Chondrocyte (in vitro differentiated cells): ENCODE results near the gene TNFRSF14. TPM values are rescaled to one million over a fixed set of nuclear protein-coding genes. Genes with fewer than 3 reads are reported as not detected.

ENCODE experiments used
- DNase-seq: peaks from one replicate; pipeline ENCODE4 v3.0.0; 2021; ENCODE audit warnings: mixed read lengths, low spot score
- H3K27ac Mint-ChIP-seq: one replicate; pipeline ENCODE4 v1.8.0; 2021; ENCODE audit warnings: mild to moderate bottlenecking, moderate library complexity, mixed read lengths; ENCODE audit not compliant: unreplicated experiment
- H3K27me3 Mint-ChIP-seq: 2 replicates; pipeline ENCODE4 v1.8.0; 2021; ENCODE audit warnings: low read depth, mixed read lengths
- H3K36me3 Mint-ChIP-seq: 2 replicates; pipeline ENCODE4 v1.8.0; 2021; ENCODE audit warnings: low read depth, mixed read lengths
- H3K4me1 Mint-ChIP-seq: 2 replicates; pipeline ENCODE4 v1.8.0; 2021; ENCODE audit warnings: low read depth, mild to moderate bottlenecking, mixed read lengths
- H3K4me3 Mint-ChIP-seq: one replicate; pipeline ENCODE4 v1.8.0; 2021; ENCODE audit warnings: mild to moderate bottlenecking, moderate library complexity, mixed read lengths; ENCODE audit not compliant: unreplicated experiment
- H3K9me3 Mint-ChIP-seq: 2 replicates; pipeline ENCODE4 v1.8.0; 2021; ENCODE audit warnings: low read depth, mixed read lengths
- total RNA-seq: library from RNA; stranded (reverse); gene quantifications from 3 replicates; pipeline ENCODE4 v1.2.1, GENCODE V29; 2021
- TF ChIP-seq, protein P1 (sequence below): fragments of 200-600 bp; sonication (generic); IDR thresholded peaks from 2 replicates; pipeline ENCODE4 v1.5.0; 2021; ENCODE audit warnings: antibody characterized with exemption, mild to moderate bottlenecking, moderate library complexity

TNFRSF14 gene
- total RNA-seq, 1 donor from 2014 or later: 0.95 TPM

DNA sequence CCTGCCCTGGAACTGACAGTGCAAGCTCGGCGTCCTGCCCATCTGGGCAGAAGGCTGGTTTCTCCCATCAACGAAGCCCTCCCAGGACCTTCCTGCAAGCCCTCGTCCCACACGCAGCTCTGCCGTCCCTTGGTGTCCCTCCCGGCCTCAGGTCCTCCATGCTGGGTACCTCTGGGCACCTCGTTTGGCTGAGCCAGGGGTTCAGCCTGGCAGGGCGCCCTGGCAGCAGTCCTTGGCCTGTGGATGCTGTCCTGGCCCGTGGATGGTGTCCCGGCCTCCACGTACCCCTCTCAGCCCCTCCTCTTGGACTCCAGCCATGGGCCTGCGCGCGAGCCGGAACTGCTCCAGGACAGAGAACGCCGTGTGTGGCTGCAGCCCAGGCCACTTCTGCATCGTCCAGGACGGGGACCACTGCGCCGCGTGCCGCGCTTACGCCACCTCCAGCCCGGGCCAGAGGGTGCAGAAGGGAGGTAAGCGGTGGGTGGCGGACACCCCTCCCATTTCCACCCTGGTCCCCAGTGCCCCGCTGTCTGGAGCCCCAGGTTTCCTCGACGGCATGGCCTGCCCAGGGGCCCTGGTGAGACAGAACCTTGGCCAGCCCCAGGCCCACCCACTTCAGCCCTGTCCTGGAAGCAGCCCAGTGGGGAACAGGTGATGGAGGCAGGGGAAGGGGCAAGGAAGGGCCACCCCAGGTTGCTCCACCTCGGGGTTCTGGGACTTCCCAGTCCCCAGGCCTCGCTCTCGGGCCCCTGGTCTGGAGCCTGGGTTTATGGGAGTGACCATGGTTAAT, 3.5 kb downstream of the TNFRSF14 start:
- no peak for DNase-seq
- Mint-ChIP-seq H3K27ac (no peak overlapping the region), H3K4me1 (peaks cover 12% of the 10 kb centered on the region), H3K4me3 (no peak overlapping the region), H3K27me3 (no peaks in the 10 kb centered on the region), H3K36me3 (no peaks in the 10 kb centered on the region), H3K9me3 (no peaks in the 10 kb centered on the region)
- TF ChIP-seq, protein P1, sequence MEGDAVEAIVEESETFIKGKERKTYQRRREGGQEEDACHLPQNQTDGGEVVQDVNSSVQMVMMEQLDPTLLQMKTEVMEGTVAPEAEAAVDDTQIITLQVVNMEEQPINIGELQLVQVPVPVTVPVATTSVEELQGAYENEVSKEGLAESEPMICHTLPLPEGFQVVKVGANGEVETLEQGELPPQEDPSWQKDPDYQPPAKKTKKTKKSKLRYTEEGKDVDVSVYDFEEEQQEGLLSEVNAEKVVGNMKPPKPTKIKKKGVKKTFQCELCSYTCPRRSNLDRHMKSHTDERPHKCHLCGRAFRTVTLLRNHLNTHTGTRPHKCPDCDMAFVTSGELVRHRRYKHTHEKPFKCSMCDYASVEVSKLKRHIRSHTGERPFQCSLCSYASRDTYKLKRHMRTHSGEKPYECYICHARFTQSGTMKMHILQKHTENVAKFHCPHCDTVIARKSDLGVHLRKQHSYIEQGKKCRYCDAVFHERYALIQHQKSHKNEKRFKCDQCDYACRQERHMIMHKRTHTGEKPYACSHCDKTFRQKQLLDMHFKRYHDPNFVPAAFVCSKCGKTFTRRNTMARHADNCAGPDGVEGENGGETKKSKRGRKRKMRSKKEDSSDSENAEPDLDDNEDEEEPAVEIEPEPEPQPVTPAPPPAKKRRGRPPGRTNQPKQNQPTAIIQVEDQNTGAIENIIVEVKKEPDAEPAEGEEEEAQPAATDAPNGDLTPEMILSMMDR: no peak

DNA sequence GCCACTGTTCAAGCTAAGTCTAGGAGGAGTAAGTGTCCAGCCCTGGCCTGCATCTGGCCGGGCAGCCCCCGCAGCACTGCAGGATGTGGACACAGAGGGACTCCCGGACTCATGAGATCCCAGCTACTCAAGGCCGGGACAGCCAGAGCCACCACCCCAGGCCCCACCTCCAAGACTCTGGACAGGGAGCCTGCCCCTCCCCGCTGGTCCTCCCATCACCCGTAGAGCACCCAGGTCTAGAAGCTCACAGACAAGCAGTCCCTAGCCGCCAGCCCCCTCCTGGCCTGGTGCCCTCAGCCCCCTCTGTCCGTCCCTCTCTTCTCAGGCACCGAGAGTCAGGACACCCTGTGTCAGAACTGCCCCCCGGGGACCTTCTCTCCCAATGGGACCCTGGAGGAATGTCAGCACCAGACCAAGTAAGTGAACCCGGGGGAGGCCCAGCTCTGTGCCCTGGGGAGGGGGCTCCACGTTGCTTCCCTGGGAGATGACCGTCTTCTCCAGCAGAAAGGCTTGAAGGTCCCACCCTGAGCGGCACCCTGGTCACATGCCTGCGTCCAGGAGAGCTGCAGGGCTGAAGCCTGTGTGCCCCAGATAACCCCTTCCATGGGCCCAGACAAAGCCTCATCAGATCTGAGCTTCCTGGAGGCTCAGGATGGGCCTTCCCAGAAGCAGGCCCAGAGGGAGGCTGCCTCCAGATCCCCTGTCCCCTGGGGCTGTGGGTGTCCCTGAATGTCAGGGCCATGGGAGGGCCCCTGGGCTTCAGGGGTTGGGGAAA, 4.3 kb downstream of the TNFRSF14 start:
- no peak overlapping the region for H3K27ac Mint-ChIP-seq
- H3K9me3 Mint-ChIP-seq: no peaks in the 10 kb centered on the region
- TF ChIP-seq, protein P1: no peak
- H3K36me3 Mint-ChIP-seq: no peaks in the 10 kb centered on the region
- DNase-seq: no peak
- H3K4me1 Mint-ChIP-seq: peaks cover 12% of the 10 kb centered on the region
- H3K27me3 Mint-ChIP-seq: no peaks in the 10 kb centered on the region
- no peak overlapping the region for H3K4me3 Mint-ChIP-seq

DNA sequence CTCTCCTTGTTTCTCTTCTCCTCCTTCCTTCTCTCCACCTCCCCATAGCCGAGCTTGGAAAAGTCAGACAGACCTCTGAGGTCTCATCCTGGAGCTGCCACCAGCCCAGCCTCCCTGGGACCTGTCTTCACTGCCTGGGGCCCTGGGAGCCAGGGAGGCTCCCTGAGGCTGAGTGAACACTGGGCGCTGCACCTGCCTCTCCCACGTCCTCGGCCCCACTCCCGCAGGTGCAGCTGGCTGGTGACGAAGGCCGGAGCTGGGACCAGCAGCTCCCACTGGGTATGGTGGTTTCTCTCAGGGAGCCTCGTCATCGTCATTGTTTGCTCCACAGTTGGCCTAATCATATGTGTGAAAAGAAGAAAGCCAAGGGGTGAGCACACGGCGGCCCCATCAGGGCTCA, 5.3 kb downstream of the TNFRSF14 start:
- Mint-ChIP-seq H3K9me3 (no peaks in the 10 kb centered on the region), H3K27me3 (no peaks in the 10 kb centered on the region), H3K4me3 (no peak overlapping the region), H3K27ac (no peak overlapping the region), H3K36me3 (no peaks in the 10 kb centered on the region), H3K4me1 (peaks cover 6% of the 10 kb centered on the region)
- no peak for DNase-seq
- TF ChIP-seq, protein P1: no peak

DNA sequence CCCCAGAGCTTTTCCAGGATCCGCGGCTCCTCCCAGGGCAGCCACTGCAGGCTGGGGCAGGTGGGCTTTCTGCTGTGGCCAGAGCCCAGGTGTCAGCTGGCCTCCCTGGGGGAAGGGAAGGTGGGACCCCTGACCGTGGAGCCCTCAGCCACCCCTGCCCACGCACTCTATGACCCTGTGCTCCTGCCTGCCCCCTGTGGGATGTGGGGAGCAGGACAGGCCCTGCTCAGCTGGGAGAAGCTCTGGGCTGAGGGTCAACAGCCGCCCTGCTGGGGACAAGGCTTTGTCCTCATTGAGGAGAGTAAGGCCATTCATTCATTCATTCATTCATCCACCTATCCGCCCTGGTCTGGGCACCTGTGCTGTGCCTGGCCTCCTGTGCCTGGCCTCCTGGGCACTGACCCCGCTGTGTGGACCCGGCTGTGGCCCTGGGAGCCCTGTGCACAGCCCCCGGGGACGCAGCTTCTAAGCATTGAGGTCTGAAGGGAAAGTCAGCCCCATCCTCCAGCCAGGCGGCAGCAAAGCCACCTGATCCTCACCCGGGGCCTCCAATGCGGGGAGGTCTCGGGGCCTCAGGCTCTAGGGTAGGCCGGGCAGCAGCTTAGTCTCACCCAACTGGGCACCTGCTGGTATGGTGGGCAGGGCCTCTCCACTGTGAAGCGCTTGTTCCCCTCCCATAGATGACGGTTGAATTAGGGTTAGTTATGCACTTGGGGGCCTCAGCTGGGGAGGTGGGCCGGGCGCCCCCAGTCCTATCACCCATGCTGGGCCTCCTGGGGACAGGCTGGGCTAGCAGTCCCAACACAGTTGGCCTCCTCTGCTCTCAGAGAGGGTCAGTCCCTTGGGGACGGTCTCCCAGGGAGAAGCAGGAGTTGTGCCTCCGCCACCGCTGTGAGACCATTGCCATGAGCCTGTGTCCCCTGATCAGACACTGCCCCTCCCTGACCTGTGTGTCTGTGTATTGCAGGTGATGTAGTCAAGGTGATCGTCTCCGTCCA, 6.0 kb downstream of the TNFRSF14 start:
- H3K9me3 Mint-ChIP-seq: no peaks in the 10 kb centered on the region
- peaks cover 3% of the 10 kb centered on the region for H3K4me1 Mint-ChIP-seq
- no peak for DNase-seq
- H3K4me3 Mint-ChIP-seq: no peak overlapping the region
- no peaks in the 10 kb centered on the region for H3K27me3 Mint-ChIP-seq
- no peaks in the 10 kb centered on the region for H3K36me3 Mint-ChIP-seq
- H3K27ac Mint-ChIP-seq: no peak overlapping the region
- TF ChIP-seq, protein P1: peak; percentile 63
